ENCODE data around the gene AMH.

AMH gene

GRCh38 chr19:2300533-2300932 is 51.4 kb downstream of the AMH start:
- 91% methylated on average over 17 of the region's 17 CpGs for WGBS
- no peak overlapping the region for H3K9ac ChIP-seq (ENCODE audit: low read depth, low read length)

More at GRCh38 chr19:2300533-2300932, 51.4 kb downstream of the AMH start:
- H3K27me3 ChIP-seq (ENCODE audit: insufficient read depth, low read length): peaks cover 23% of the 10 kb centered on the region
- no peaks in the 10 kb centered on the region for H3K4me1 ChIP-seq (ENCODE audit: insufficient read depth, low read length)
- H3K4me3 ChIP-seq (ENCODE audit: low read length): no peak overlapping the region
- no peaks in the 10 kb centered on the region for H3K36me3 ChIP-seq (ENCODE audit: insufficient read depth, low read length)
- H3K9me3 ChIP-seq (ENCODE audit: insufficient read depth, low read depth, low read length): no peaks in the 10 kb centered on the region
- H3K27ac ChIP-seq (ENCODE audit: low read depth, low read length): no peak overlapping the region
